Adrenal gland (tissue), 5 donors: ENCODE results near the gene VPS37D.

Experiments
- POLR2A ChIP-seq, 2 donors: fragments of 450-650 bp; IDR thresholded peaks; one replicate each; pipeline ENCODE4 v1.6.1; 2017; ENCODE audit warnings: antibody characterized with exemption in 2 of 2, mild to moderate bottlenecking in 2 of 2, moderate library complexity in 1 of 2
- TF ChIP-seq, protein P1 (sequence below), 6 experiments: fragments of 450-650 bp in 4 of 6; fragments of 200-600 bp in 2 of 6; sonication (generic) in 1 of 6; IDR thresholded peaks; 1 replicate in 5 of 6; 2 replicates in 1 of 6; pipeline versions ENCODE4 v1.5.1 to v1.8.0; 2016 to 2021; ENCODE audit warnings: antibody characterized with exemption in 6 of 6, mild to moderate bottlenecking in 2 of 6, moderate library complexity in 1 of 6
- donor health status: DM: no; HTN: no; CAD: no.

DNA sequence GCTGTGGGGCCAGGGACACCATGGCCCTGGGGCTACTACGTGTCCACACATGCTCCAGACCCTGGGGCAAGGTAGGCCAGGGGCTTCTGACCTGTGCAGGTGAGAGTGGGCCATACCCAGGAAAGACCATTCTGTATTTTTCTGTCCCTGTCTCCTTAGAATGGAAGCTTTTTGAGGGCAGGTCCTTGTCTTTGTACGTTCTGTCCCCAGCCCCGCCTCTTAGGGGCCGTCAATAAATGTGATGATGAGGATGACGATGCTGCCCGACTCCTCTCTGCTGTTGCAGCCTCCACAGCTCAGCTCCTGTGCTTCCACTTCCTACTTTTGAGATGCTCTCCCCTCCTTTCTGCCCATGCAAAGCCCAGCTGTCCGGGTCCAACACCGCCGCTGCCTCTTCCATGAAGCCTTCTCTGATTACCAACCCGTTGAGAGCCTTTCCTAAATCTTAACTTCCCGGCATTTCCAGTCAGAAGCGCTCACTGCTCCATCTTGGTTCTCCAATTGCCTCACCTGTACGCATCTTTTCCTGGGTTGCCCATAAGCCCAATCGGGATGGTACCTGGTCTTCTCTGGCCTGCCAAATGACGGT lies 4.3 kb downstream of the VPS37D start:
- no peak for TF ChIP-seq POLR2A (IDR thresholded peaks at IDR 0.05)
- TF ChIP-seq, protein P1, sequence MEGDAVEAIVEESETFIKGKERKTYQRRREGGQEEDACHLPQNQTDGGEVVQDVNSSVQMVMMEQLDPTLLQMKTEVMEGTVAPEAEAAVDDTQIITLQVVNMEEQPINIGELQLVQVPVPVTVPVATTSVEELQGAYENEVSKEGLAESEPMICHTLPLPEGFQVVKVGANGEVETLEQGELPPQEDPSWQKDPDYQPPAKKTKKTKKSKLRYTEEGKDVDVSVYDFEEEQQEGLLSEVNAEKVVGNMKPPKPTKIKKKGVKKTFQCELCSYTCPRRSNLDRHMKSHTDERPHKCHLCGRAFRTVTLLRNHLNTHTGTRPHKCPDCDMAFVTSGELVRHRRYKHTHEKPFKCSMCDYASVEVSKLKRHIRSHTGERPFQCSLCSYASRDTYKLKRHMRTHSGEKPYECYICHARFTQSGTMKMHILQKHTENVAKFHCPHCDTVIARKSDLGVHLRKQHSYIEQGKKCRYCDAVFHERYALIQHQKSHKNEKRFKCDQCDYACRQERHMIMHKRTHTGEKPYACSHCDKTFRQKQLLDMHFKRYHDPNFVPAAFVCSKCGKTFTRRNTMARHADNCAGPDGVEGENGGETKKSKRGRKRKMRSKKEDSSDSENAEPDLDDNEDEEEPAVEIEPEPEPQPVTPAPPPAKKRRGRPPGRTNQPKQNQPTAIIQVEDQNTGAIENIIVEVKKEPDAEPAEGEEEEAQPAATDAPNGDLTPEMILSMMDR (IDR thresholded peaks at IDR 0.05), result no peak
